ENCODE data around the gene PPIP5K1.
"Not testable (repeated sequence)": the region's sequence is repeated elsewhere in the genome, so short reads cannot be mapped to it uniquely, and the experiment has no call there.

The PPIP5K1 gene

GRCh38 chr15:43544266-43544665, 45.7 kb downstream of the PPIP5K1 start:
- no peak for DNase-seq

GRCh38 chr15:43541785-43542184, 48.2 kb downstream of the PPIP5K1 start:
- no peak for DNase-seq

GRCh38 chr15:43538091-43538490, 51.9 kb downstream of the PPIP5K1 start:
- DNase-seq, result no peak

- DNase-seq, result no peak
Observed at GRCh38 chr15:43534897-43535296, 55.1 kb downstream of the PPIP5K1 start.

GRCh38 chr15:43532826-43533225, 57.2 kb downstream of the PPIP5K1 start:
- DNase-seq, result not testable (repeated sequence)

- no peak for DNase-seq
Observed at GRCh38 chr15:43531018-43531670, 58.9 kb downstream of the PPIP5K1 start.

GRCh38 chr15:43529587-43530345, 60.2 kb downstream of the PPIP5K1 start:
- no peak for DNase-seq

GRCh38 chr15:43529141-43529540, 60.9 kb downstream of the PPIP5K1 start:
- DNase-seq, result no peak

- DNase-seq, result no peak
Observed at GRCh38 chr15:43528542-43529007, 61.4 kb downstream of the PPIP5K1 start.

GRCh38 chr15:43527802-43528541, 62.0 kb downstream of the PPIP5K1 start:
- no peak for DNase-seq

GRCh38 chr15:43527016-43527801, 62.8 kb downstream of the PPIP5K1 start:
- DNase-seq, result no peak

GRCh38 chr15:43526261-43526930, 63.6 kb downstream of the PPIP5K1 start:
- no peak for DNase-seq

- no peak for DNase-seq
Observed at GRCh38 chr15:43525131-43525530, 64.9 kb downstream of the PPIP5K1 start.

GRCh38 chr15:43524254-43524845, 65.7 kb downstream of the PPIP5K1 start:
- DNase-seq, result no peak

GRCh38 chr15:43523646-43524045, 66.4 kb downstream of the PPIP5K1 start:
- DNase-seq, result no peak

GRCh38 chr15:43522247-43522646, 67.8 kb downstream of the PPIP5K1 start:
- no peak for DNase-seq

GRCh38 chr15:43521419-43521818, 68.6 kb downstream of the PPIP5K1 start:
- no peak for DNase-seq

GRCh38 chr15:43520138-43520537, 69.9 kb downstream of the PPIP5K1 start:
- no peak for DNase-seq

- no peak for DNase-seq
Observed at GRCh38 chr15:43519196-43519595, 70.8 kb downstream of the PPIP5K1 start.

GRCh38 chr15:43518197-43518761, 71.7 kb downstream of the PPIP5K1 start:
- peak; percentile 76 for DNase-seq

Data from islet precursor cell (in vitro differentiated cells).